Endothelial cell (in vitro differentiated cells): Measurements from ENCODE around the gene PNLIPRP3. TPM values are rescaled to one million over a fixed set of nuclear protein-coding genes. Genes with fewer than 3 reads are reported as not detected.

Experiments
- DNase-seq: peaks from one replicate; pipeline ENCODE4 v3.0.0; 2021; ENCODE audit warnings: low spot score
- H3K27ac Mint-ChIP-seq: one replicate; pipeline ENCODE4 v1.8.0; 2021; ENCODE audit warnings: mixed read lengths, inconsistent platforms; ENCODE audit not compliant: unreplicated experiment
- H3K27me3 Mint-ChIP-seq: one replicate; pipeline ENCODE4 v1.8.0; 2021; ENCODE audit warnings: mild to moderate bottlenecking, moderate library complexity, mixed read lengths, inconsistent platforms; ENCODE audit not compliant: unreplicated experiment
- H3K36me3 Mint-ChIP-seq: one replicate; pipeline ENCODE4 v1.8.0; 2021; ENCODE audit warnings: mild to moderate bottlenecking, low read depth, mixed read lengths, inconsistent platforms; ENCODE audit not compliant: unreplicated experiment
- H3K4me1 Mint-ChIP-seq: one replicate; pipeline ENCODE4 v1.8.0; 2021; ENCODE audit warnings: mild to moderate bottlenecking, mixed read lengths, inconsistent platforms; ENCODE audit not compliant: unreplicated experiment
- H3K4me3 Mint-ChIP-seq: one replicate; pipeline ENCODE4 v1.8.0; 2021; ENCODE audit warnings: mild to moderate bottlenecking, mixed read lengths, inconsistent platforms; ENCODE audit not compliant: unreplicated experiment
- H3K9me3 Mint-ChIP-seq: one replicate; pipeline ENCODE4 v1.8.0; 2021; ENCODE audit warnings: mixed read lengths, inconsistent platforms; ENCODE audit not compliant: unreplicated experiment
- total RNA-seq: library from RNA; stranded (reverse); fragmentation: NEBNext Ultra II Directional; extraction: Animal tissue kit (Norgen Biotek cat#: 25700); gene quantifications from one replicate; pipeline ENCODE4 v1.2.1, GENCODE V29; 2021; ENCODE audit not compliant: unreplicated experiment
- TF ChIP-seq, protein P1 (sequence below): fragments of 200-600 bp; sonication (generic); IDR thresholded peaks from one replicate; pipeline ENCODE4 v1.5.0; 2021; ENCODE audit warnings: antibody characterized with exemption; ENCODE audit not compliant: unreplicated experiment

The PNLIPRP3 gene
- total RNA-seq, 1 donor from 2014 or later: not detected

DNA sequence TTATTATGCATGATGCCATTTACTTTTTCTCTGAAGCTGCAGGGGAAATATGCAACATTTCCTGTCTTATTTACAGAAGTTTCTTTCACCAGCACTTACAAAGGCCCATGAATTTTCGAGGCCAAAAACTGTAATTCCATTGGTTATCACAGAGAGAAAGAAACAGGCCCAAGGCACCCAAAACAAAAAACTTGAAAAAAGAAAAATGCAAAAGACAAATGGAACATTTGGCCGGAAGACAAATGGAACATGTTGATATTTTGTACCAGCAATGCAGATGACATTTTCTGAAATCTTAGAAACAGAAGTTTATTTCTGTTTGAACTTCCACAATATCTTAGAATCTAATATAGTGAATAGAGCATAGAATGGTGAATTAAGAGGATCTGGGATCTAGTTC, 61.8 kb downstream of the PNLIPRP3 start:
- Mint-ChIP-seq H3K36me3 (no peaks in the 10 kb centered on the region), H3K27me3 (peaks cover 2% of the 10 kb centered on the region), H3K9me3 (no peaks in the 10 kb centered on the region)

DNA sequence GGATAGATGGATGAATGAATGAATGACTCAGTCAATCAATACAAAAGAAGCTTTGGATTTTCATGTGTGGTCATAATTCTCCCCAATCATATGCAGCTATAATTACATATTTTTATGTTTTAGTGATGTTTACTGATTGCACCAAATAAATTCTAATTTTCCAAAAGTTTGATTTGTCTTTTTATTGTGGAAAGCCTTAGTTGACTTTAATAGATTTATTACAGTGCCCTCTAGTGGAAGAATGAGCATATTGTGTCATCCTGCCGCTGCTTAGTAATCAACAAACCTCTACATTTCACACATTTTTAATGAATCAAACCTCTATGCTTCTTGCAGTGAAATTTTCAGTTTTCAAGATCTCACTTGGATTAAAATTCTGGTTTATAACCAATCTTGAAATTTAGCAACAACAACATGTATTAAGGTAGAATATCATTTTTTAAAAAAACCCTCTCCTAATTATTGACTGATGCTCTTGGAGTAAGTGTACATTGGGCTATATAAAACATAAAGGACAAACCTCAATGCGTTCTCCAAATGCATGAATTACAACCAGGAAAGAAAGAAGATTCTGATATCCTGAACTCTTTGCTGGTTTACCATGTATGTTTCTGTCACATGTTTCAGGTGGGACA, 62.5 kb downstream of the PNLIPRP3 start:
- peaks cover 2% of the 10 kb centered on the region for H3K27me3 Mint-ChIP-seq
- TF ChIP-seq, protein P1, sequence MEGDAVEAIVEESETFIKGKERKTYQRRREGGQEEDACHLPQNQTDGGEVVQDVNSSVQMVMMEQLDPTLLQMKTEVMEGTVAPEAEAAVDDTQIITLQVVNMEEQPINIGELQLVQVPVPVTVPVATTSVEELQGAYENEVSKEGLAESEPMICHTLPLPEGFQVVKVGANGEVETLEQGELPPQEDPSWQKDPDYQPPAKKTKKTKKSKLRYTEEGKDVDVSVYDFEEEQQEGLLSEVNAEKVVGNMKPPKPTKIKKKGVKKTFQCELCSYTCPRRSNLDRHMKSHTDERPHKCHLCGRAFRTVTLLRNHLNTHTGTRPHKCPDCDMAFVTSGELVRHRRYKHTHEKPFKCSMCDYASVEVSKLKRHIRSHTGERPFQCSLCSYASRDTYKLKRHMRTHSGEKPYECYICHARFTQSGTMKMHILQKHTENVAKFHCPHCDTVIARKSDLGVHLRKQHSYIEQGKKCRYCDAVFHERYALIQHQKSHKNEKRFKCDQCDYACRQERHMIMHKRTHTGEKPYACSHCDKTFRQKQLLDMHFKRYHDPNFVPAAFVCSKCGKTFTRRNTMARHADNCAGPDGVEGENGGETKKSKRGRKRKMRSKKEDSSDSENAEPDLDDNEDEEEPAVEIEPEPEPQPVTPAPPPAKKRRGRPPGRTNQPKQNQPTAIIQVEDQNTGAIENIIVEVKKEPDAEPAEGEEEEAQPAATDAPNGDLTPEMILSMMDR: peak; percentile 73

More for the DNA sequence above, 61.8 kb downstream of the PNLIPRP3 start:
- TF ChIP-seq, protein P1: no peak
- no peak for DNase-seq
- Mint-ChIP-seq H3K4me3 (no peak overlapping the region), H3K27ac (no peak overlapping the region), H3K4me1 (peaks cover 2% of the 10 kb centered on the region)

DNA sequence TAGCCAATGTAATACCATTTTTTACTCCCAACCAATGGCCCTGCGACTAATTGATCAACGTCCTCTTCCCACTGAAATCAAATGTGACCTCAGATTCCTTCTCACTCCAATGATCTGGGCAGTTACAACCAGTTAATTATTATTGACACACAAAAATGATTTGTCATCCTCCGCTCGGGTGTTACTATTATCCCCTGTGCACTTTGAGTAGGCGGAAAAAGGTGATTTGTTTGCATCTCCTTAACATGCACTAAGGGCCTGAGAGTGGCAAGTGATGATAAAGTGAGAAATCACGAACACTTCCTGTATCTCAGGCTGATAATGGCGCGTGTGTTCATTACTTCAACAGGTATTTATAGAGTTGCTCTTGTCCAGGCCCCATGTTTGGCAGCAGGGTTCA, 77.1 kb downstream of the PNLIPRP3 start:
- H3K4me1 Mint-ChIP-seq: peaks cover 5% of the 10 kb centered on the region

More for the DNA sequence above, 62.5 kb downstream of the PNLIPRP3 start:
- no peak for DNase-seq
- Mint-ChIP-seq H3K4me3 (no peak overlapping the region), H3K36me3 (no peaks in the 10 kb centered on the region), H3K4me1 (peaks cover 2% of the 10 kb centered on the region), H3K27ac (no peak overlapping the region), H3K9me3 (no peaks in the 10 kb centered on the region)

DNA sequence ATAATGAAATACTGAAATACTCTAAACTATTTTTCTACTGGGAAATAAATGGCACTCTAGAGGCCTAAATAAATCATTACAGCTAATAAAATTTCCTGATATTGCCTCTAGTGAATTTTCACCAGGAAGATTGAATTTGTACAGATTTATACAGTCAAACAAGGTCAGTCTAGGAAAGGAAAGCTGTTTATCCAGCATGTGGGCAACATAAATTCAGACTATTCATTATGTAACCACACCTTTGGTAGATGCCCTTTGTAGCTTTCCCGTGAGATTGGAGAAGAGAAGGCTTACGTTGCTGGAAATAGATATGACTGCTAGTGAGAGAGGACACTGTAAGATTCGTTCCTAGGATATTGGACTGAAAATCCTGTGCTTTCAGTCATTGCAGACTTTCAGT, 82.9 kb downstream of the PNLIPRP3 start:
- Mint-ChIP-seq H3K4me3 (no peak overlapping the region), H3K4me1 (peaks cover under 1% of the 10 kb centered on the region), H3K9me3 (no peaks in the 10 kb centered on the region), H3K27ac (no peak overlapping the region), H3K36me3 (no peaks in the 10 kb centered on the region), H3K27me3 (no peaks in the 10 kb centered on the region)
- TF ChIP-seq, protein P1: no peak
- no peak for DNase-seq

More for the DNA sequence above, 77.1 kb downstream of the PNLIPRP3 start:
- no peak for DNase-seq
- Mint-ChIP-seq H3K36me3 (no peaks in the 10 kb centered on the region), H3K9me3 (no peaks in the 10 kb centered on the region), H3K27me3 (no peaks in the 10 kb centered on the region), H3K4me3 (no peak overlapping the region), H3K27ac (no peak overlapping the region)
- TF ChIP-seq, protein P1: no peak

DNA sequence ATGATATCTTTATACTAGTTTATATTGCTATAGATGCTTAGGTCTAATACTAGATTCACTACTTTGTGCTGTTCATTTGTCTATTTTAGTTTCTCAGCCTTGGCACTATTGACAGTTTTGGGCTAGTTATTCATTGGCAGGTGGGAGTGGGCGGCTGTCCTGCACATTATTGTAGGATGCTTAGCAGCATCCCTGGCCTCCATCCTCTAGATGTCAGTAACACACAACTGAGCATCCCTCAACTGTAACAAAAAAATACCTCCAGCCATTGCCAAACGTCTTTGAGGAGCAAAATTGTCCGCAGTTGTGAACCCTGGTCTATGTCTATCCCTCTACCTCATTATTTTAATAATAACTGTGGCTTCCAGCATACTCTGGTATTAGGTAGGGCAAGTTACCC, 83.7 kb downstream of the PNLIPRP3 start:
- Mint-ChIP-seq H3K9me3 (no peaks in the 10 kb centered on the region), H3K27me3 (peaks cover under 1% of the 10 kb centered on the region), H3K4me3 (no peak overlapping the region), H3K36me3 (no peaks in the 10 kb centered on the region), H3K4me1 (no peaks in the 10 kb centered on the region), H3K27ac (no peak overlapping the region)
- TF ChIP-seq, protein P1: no peak
- DNase-seq: no peak
